Keratinocyte (primary cell): ENCODE measurements around the gene FUT7. TPM values are rescaled to one million over a fixed set of nuclear protein-coding genes. Genes with fewer than 3 reads are reported as not detected.

Experiments
- DNase-seq: peaks from one replicate; pipeline ENCODE4 v3.0.0-alpha.2; 2011; ENCODE audit warnings: low read depth, missing footprints, low spot score
- FAIRE-seq: peaks from 2 replicates; lab custom pipeline; 2011; peaks lifted over from hg19 to GRCh38; lab: Jason Lieb, UNC
- H2AFZ ChIP-seq: 2 replicates; pipeline ENCODE4 v1.6.0; 2012; ENCODE audit warnings: low read length, control low read depth, inconsistent platforms; ENCODE audit not compliant: control insufficient read depth
- H3K27ac ChIP-seq: 2 replicates; pipeline ENCODE4 v1.5.1; 2011; ENCODE audit warnings: low read length; ENCODE audit not compliant: control insufficient read depth, insufficient read depth
- H3K27me3 ChIP-seq: 3 replicates; pipeline ENCODE4 v1.6.0; 2011; ENCODE audit warnings: low read length; ENCODE audit not compliant: control insufficient read depth, insufficient read depth; ENCODE audit errors: extremely low read depth
- H3K36me3 ChIP-seq, 2 experiments: 2 replicates in 1 of 2; 3 replicates in 1 of 2; pipeline ENCODE4 v1.5.1; 2011; ENCODE audit warnings: low read length in 2 of 2, mild to moderate bottlenecking in 1 of 2; ENCODE audit not compliant: control insufficient read depth in 2 of 2, insufficient read depth in 2 of 2; ENCODE audit errors: extremely low read depth in 1 of 2
- H3K4me1 ChIP-seq: 3 replicates; pipeline ENCODE4 v1.5.1; 2011; ENCODE audit warnings: low read length; ENCODE audit not compliant: control insufficient read depth, insufficient read depth; ENCODE audit errors: extremely low read depth
- H3K4me2 ChIP-seq: 3 replicates; pipeline ENCODE4 v1.6.0; 2011; ENCODE audit warnings: low read depth, low read length; ENCODE audit not compliant: control insufficient read depth, insufficient read depth; ENCODE audit errors: extremely low read depth
- H3K4me3 ChIP-seq, 3 experiments: fragments of 200-600 bp in 1 of 3; sonication (generic) in 1 of 3; 2 replicates in 2 of 3; 3 replicates in 1 of 3; pipeline ENCODE4 v1.5.1; 2011 to 2016; ENCODE audit warnings: low read length in 3 of 3, mild to moderate bottlenecking in 3 of 3, control low read depth in 2 of 3, inconsistent platforms in 1 of 3, low read depth in 1 of 3, mixed read lengths in 1 of 3, mixed run types in 1 of 3, moderate library complexity in 1 of 3; ENCODE audit not compliant: control insufficient read depth in 2 of 3, insufficient read depth in 2 of 3; ENCODE audit errors: extremely low read depth in 1 of 3
- H3K79me2 ChIP-seq: 2 replicates; pipeline ENCODE4 v1.6.0; 2012; ENCODE audit warnings: low read length; ENCODE audit not compliant: control insufficient read depth, insufficient read depth
- H3K9ac ChIP-seq: 3 replicates; pipeline ENCODE4 v1.6.0; 2011; ENCODE audit warnings: low read length; ENCODE audit not compliant: control insufficient read depth, insufficient read depth; ENCODE audit errors: extremely low read depth
- H3K9me1 ChIP-seq: 3 replicates; pipeline ENCODE4 v1.6.0; 2011; ENCODE audit warnings: low read length; ENCODE audit not compliant: control insufficient read depth, insufficient read depth; ENCODE audit errors: extremely low read depth
- H3K9me3 ChIP-seq: 2 replicates; pipeline ENCODE4 v1.5.1; 2012; ENCODE audit warnings: low read depth, low read length; ENCODE audit not compliant: control insufficient read depth
- H4K20me1 ChIP-seq: 3 replicates; pipeline ENCODE4 v1.6.0; 2011; ENCODE audit warnings: low read length; ENCODE audit not compliant: control insufficient read depth, insufficient read depth; ENCODE audit errors: extremely low read depth
- EZH2 ChIP-seq: IDR thresholded peaks from one replicate; pipeline ENCODE4 v1.6.1; 2012; ENCODE audit warnings: inconsistent platforms, mild to moderate bottlenecking, low read length, moderate library complexity
- dilution Hi-C: fragments of 300-500 bp; cut with MboI; formaldehyde crosslinking; loops from one replicate; pipeline ENCODE4 v1.7.0; 2020; ENCODE audit warnings: low sequenced_read_pairs; ENCODE audit not compliant: extremely low pct_ligation_motif_present
- polyA plus RNA-seq, 5 experiments: library from polyadenylated mRNA; depleted of rRNA in 3 of 5; stranded (reverse) in 3 of 5; stranded (forward) in 1 of 5; unstranded in 1 of 5; fragments of >200 nt; gene quantifications; 1 replicate in 1 of 5; 2 replicates in 3 of 5; 3 replicates in 1 of 5; pipeline versions ENCODE4 v1.2.1 to v1.2.3, GENCODE V29; 2011 to 2012; ENCODE audit warnings: missing spikeins in 2 of 5, low read depth in 1 of 5, low replicate concordance in 1 of 5
- TF ChIP-seq, protein P1 (sequence below), 3 experiments: IDR thresholded peaks in 1 of 3; conservative IDR thresholded peaks in 1 of 3; optimal IDR thresholded peaks in 1 of 3; 2 replicates in 2 of 3; 3 replicates in 1 of 3; pipeline versions ENCODE3 to v1.5.1; 2011; ENCODE audit warnings: low read length in 3 of 3, mild to moderate bottlenecking in 3 of 3, moderate library complexity in 2 of 3, control low read depth in 1 of 3, inconsistent platforms in 1 of 3; ENCODE audit not compliant: insufficient read depth in 2 of 3; ENCODE audit errors: extremely low read depth in 1 of 3

The FUT7 gene
- polyA plus RNA-seq, 1 donor (not counting 4 experiments of a cell fraction or from before 2014, with no cell fraction given), result not detected

GRCh38 chr9:137077758-137078693 lies 46.1 kb upstream of the FUT7 start:
- no peaks in the 10 kb centered on the region for H3K9me3 ChIP-seq
- peaks cover 16% of the 10 kb centered on the region for H3K4me1 ChIP-seq
- H3K27me3 ChIP-seq, result no peaks in the 10 kb centered on the region
- dilution Hi-C loops, result no loop called here
- H3K9me1 ChIP-seq, result no peaks in the 10 kb centered on the region
- no peaks in the 10 kb centered on the region for H4K20me1 ChIP-seq
- peak overlapping the region; percentile 50 to 67 (median 57) for H3K4me3 ChIP-seq
- no peaks in the 10 kb centered on the region for H3K79me2 ChIP-seq
- peak overlapping the region; percentile 43 for H2AFZ ChIP-seq
- no peak overlapping the region for H3K27ac ChIP-seq
- H3K36me3 ChIP-seq, result peaks cover 3 to 7% of the 10 kb centered on the region in 2 experiments
- H3K9ac ChIP-seq, result peak overlapping the region; percentile 54
- no peak for DNase-seq
- no peak for FAIRE-seq
- H3K4me2 ChIP-seq, result peak overlapping the region; percentile 82
- peak; percentile 44 for TF ChIP-seq EZH2
- TF ChIP-seq, protein P1, sequence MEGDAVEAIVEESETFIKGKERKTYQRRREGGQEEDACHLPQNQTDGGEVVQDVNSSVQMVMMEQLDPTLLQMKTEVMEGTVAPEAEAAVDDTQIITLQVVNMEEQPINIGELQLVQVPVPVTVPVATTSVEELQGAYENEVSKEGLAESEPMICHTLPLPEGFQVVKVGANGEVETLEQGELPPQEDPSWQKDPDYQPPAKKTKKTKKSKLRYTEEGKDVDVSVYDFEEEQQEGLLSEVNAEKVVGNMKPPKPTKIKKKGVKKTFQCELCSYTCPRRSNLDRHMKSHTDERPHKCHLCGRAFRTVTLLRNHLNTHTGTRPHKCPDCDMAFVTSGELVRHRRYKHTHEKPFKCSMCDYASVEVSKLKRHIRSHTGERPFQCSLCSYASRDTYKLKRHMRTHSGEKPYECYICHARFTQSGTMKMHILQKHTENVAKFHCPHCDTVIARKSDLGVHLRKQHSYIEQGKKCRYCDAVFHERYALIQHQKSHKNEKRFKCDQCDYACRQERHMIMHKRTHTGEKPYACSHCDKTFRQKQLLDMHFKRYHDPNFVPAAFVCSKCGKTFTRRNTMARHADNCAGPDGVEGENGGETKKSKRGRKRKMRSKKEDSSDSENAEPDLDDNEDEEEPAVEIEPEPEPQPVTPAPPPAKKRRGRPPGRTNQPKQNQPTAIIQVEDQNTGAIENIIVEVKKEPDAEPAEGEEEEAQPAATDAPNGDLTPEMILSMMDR (optimal IDR thresholded peaks at IDR 0.05 in 1 of 3, IDR thresholded peaks at IDR 0.05 in 1 of 3, conservative IDR thresholded peaks at IDR 0.05 in 1 of 3; ENCODE audit: extremely low read depth in 1 of 3, insufficient read depth in 2 of 3, low read length in 3 of 3), result no peak

GRCh38 chr9:137077010-137077747 lies 45.3 kb upstream of the FUT7 start, which contains the start of gene UAP1L1:
UAP1L1 (plus strand) TSS chr9:137077517; CDS start chr9:137077533, 16 bp downstream.
- Histone ChIP-seq H4K20me1 (no peaks in the 10 kb centered on the region), H3K9ac (peak within 1 kb of the TSS; percentile 54), H3K79me2 (no peaks in the 10 kb centered on the region), H3K9me3 (no peaks in the 10 kb centered on the region), H3K4me2 (peak within 1 kb of the TSS; percentile 82), H3K4me3 (peak within 1 kb of the TSS; percentile 50 to 67 (median 57)), H3K9me1 (no peaks in the 10 kb centered on the region), H2AFZ (peak within 1 kb of the TSS; percentile 43), H3K27ac (no peak within 1 kb of the TSS), H3K27me3 (no peaks in the 10 kb centered on the region), H3K36me3 (peaks cover 0 to 5% of the 10 kb centered on the region in 2 experiments), H3K4me1 (peaks cover 11% of the 10 kb centered on the region)
- DNase-seq (no peak), FAIRE-seq (no peak)
- dilution Hi-C loops, result no loop called here
- TF ChIP-seq, protein P1 (optimal IDR thresholded peaks at IDR 0.05 in 1 of 3, IDR thresholded peaks at IDR 0.05 in 1 of 3, conservative IDR thresholded peaks at IDR 0.05 in 1 of 3; ENCODE audit: extremely low read depth in 1 of 3, insufficient read depth in 2 of 3, low read length in 3 of 3), result no peak
- no peak for TF ChIP-seq EZH2
